HepG2 (cell line): ENCODE results near the gene MTUS2. TPM values are rescaled to one million over a fixed set of nuclear protein-coding genes. Genes with fewer than 3 reads are reported as not detected.

Source experiments
- ATAC-seq: fragments of 200-7000 bp; cut with Tn5 transposase; 3 replicates; pipeline ENCODE4 v1.9.1; 2020; ENCODE audit warnings: mild to moderate bottlenecking, moderate library complexity
- BruUV-seq: library from RNA; stranded (reverse); fragments of 400-500 nt; replicated peaks from 2 replicates; lab custom pipeline; 2021; lab: Mats Ljungman, UMichigan
- CTCF ChIA-PET: fragments of 300-600 bp; formaldehyde crosslinking; extraction: SDS; loops from one replicate; lab custom pipeline; 2021; ENCODE audit warnings: low total read pairs, inconsistent platforms, low intra/inter-chr PET ratio; lab: Yijun Ruan, JAX
- POLR2A ChIA-PET: fragments of 350-600 bp; sonication (Branson Sonifier 250); formaldehyde crosslinking; loops from one replicate; lab custom pipeline; 2020; ENCODE audit warnings: antibody characterized with exemption, inconsistent platforms; lab: Yijun Ruan, JAX
- DNase-seq: peaks from one replicate; pipeline ENCODE4 v3.0.0-alpha.2; 2015; ENCODE audit warnings: low spot score
- FAIRE-seq: peaks from 3 replicates; lab custom pipeline; 2011; peaks lifted over from hg19 to GRCh38; lab: Jason Lieb, UNC
- H2AFZ ChIP-seq: one replicate; pipeline ENCODE4 v1.6.1; 2011; ENCODE audit warnings: low read length, inconsistent platforms
- H3K27ac ChIP-seq: fragments of 300-600 bp; 3 replicates; pipeline ENCODE4 v1.8.0; 2011; ENCODE audit warnings: mixed run types, mild to moderate bottlenecking, mixed read lengths, low read length, inconsistent platforms; ENCODE audit not compliant: insufficient read depth; ENCODE audit errors: extremely low read length
- H3K27me3 ChIP-seq, 2 experiments: fragments of 200-600 bp in 1 of 2; 2 replicates in 1 of 2; 3 replicates in 1 of 2; pipeline versions ENCODE4 v1.6.0 to v1.8.0; 2011; ENCODE audit warnings: low read length in 2 of 2, mild to moderate bottlenecking in 2 of 2, moderate library complexity in 2 of 2, inconsistent platforms in 1 of 2; ENCODE audit not compliant: insufficient read depth in 2 of 2, control insufficient read depth in 1 of 2
- H3K36me3 ChIP-seq, 2 experiments: fragments of 200-600 bp in 1 of 2; replicated peaks in 1 of 2; 2 replicates in 1 of 2; 3 replicates in 1 of 2; pipeline versions ENCODE4 v1.5.1 to v1.8.0; 2011; ENCODE audit warnings: low read length in 2 of 2, inconsistent platforms in 1 of 2; ENCODE audit not compliant: insufficient read depth in 2 of 2, control insufficient read depth in 1 of 2
- H3K4me1 ChIP-seq: 2 replicates; pipeline ENCODE4 v1.5.1; 2012; ENCODE audit warnings: low read length, inconsistent platforms; ENCODE audit not compliant: insufficient read depth
- H3K4me2 ChIP-seq: 2 replicates; pipeline ENCODE4 v1.6.0; 2011; ENCODE audit warnings: low read depth, low read length, inconsistent platforms
- H3K4me3 ChIP-seq, 3 experiments: fragments of 200-600 bp in 1 of 3; sonication (generic), shearing (Covaris generic) in 1 of 3; replicated peaks in 1 of 3; 2 replicates each; pipeline ENCODE4 v1.5.1; 2011 to 2016; ENCODE audit warnings: low read length in 3 of 3, inconsistent platforms in 2 of 3, low read depth in 2 of 3, mild to moderate bottlenecking in 2 of 3, control low read depth in 1 of 3, mixed read lengths in 1 of 3; ENCODE audit not compliant: insufficient read depth in 1 of 3
- H3K79me2 ChIP-seq: one replicate; pipeline ENCODE4 v1.6.1; 2011; ENCODE audit warnings: low read length, inconsistent platforms; ENCODE audit not compliant: insufficient read depth
- H3K9ac ChIP-seq: 2 replicates; pipeline ENCODE4 v1.6.0; 2011; ENCODE audit warnings: mild to moderate bottlenecking, low read depth, low read length, inconsistent platforms; ENCODE audit not compliant: insufficient read depth
- H3K9me3 ChIP-seq: 2 replicates; pipeline ENCODE4 v1.5.1; 2012; ENCODE audit warnings: mild to moderate bottlenecking, low read length
- H4K20me1 ChIP-seq: 2 replicates; pipeline ENCODE4 v1.6.0; 2011; ENCODE audit warnings: inconsistent platforms, mild to moderate bottlenecking, low read length, moderate library complexity; ENCODE audit not compliant: insufficient read depth
- ELF3 ChIP-seq: IDR thresholded peaks from 2 replicates; pipeline ENCODE4 v1.6.1; 2016; ENCODE audit warnings: missing genetic modification reagents, missing compliant biosample characterization
- GRHL1 ChIP-seq: sonication (generic); formaldehyde crosslinking; conservative IDR thresholded peaks from 2 replicates; pipeline ENCODE4 v1.8.0; 2022; ENCODE audit warnings: missing genetic modification reagents
- KDM1A ChIP-seq: IDR thresholded peaks from 2 replicates; pipeline ENCODE4 v1.6.1; 2016; ENCODE audit warnings: missing compliant biosample characterization
- MED13 ChIP-seq: sonication (generic); formaldehyde crosslinking; IDR thresholded peaks from 2 replicates; pipeline ENCODE4 v1.5.0; 2020; ENCODE audit warnings: missing genetic modification reagents
- MIER2 ChIP-seq: IDR thresholded peaks from 2 replicates; pipeline ENCODE4 v1.6.1; 2016; ENCODE audit warnings: missing biosample characterization, missing genetic modification reagents
- RBAK ChIP-seq: sonication (generic); formaldehyde crosslinking; IDR thresholded peaks from 2 replicates; pipeline ENCODE4 v1.5.1; 2020; ENCODE audit warnings: mild to moderate bottlenecking, missing genetic modification reagents
- SETDB1 ChIP-seq: sonication (generic); formaldehyde crosslinking; IDR thresholded peaks from 2 replicates; pipeline ENCODE4 v1.5.1; 2020; ENCODE audit warnings: missing genetic modification reagents, mild to moderate bottlenecking, borderline replicate concordance
- TCF7 ChIP-seq: sonication (generic); IDR thresholded peaks from 2 replicates; pipeline ENCODE4 v1.6.1; 2016; ENCODE audit warnings: antibody characterized with exemption, low read depth
- TP53 ChIP-seq: sonication (generic); formaldehyde crosslinking; conservative IDR thresholded peaks from 2 replicates; pipeline ENCODE4 v1.4.0; 2020; ENCODE audit warnings: missing genetic modification reagents
- ZBTB37 ChIP-seq: sonication (generic); formaldehyde crosslinking; IDR thresholded peaks from 2 replicates; pipeline ENCODE4 v1.4.0; 2020; ENCODE audit warnings: mild to moderate bottlenecking, missing genetic modification reagents
- ZNF30 ChIP-seq: sonication (generic); formaldehyde crosslinking; IDR thresholded peaks from 2 replicates; pipeline ENCODE4 v1.5.0; 2020; ENCODE audit warnings: mild to moderate bottlenecking, missing genetic modification reagents
- ZNF362 ChIP-seq: sonication (generic); formaldehyde crosslinking; IDR thresholded peaks from 2 replicates; pipeline ENCODE4 v1.4.0; 2020; ENCODE audit warnings: missing genetic modification reagents, mild to moderate bottlenecking, borderline replicate concordance
- ZNF468 ChIP-seq: sonication (generic); formaldehyde crosslinking; IDR thresholded peaks from 2 replicates; pipeline ENCODE4 v1.8.0; 2022; ENCODE audit warnings: mild to moderate bottlenecking, moderate library complexity, missing genetic modification reagents
- ZNF615 ChIP-seq: sonication (generic); formaldehyde crosslinking; IDR thresholded peaks from 2 replicates; pipeline ENCODE4 v1.5.0; 2020; ENCODE audit warnings: mild to moderate bottlenecking, missing genetic modification reagents, borderline replicate concordance
- ZNF670 ChIP-seq: sonication (generic); formaldehyde crosslinking; IDR thresholded peaks from 2 replicates; pipeline ENCODE4 v1.8.0; 2022; ENCODE audit warnings: mild to moderate bottlenecking, missing genetic modification reagents, borderline replicate concordance
- ZNF770 ChIP-seq: sonication (generic); formaldehyde crosslinking; IDR thresholded peaks from 2 replicates; pipeline ENCODE4 v1.5.0; 2020; ENCODE audit warnings: mild to moderate bottlenecking, missing genetic modification reagents
- WGBS: methylation state at CpG from one replicate; pipeline ENCODE4 v1.1.6; 2017; ENCODE audit warnings: low lambda C conversion rate; 5-methylcytosine and 5-hydroxymethylcytosine counted together
- in situ Hi-C: cut with HindIII; loops from 2 replicates; pipeline ENCODE4 v1.10.0; 2017; ENCODE audit warnings: low pct_unique_long_range_greater_than_20kb; ENCODE audit not compliant: extremely low pct_ligation_motif_present
- intact Hi-C: fragments of 100-400 bp; cut with micrococcal nuclease; formaldehyde crosslinking; loops from one replicate; pipeline ENCODE4 v1.10.0; 2022; ENCODE audit not compliant: unreplicated experiment
- polyA plus RNA-seq, 8 experiments: library from polyadenylated mRNA; depleted of rRNA in 3 of 8; stranded (reverse) in 7 of 8; unstranded in 1 of 8; fragments of >200 nt; fragmentation: Illumina TruSeq in 4 of 8; extraction: Trizol in 4 of 8; gene quantifications; 2 replicates each; pipeline versions ENCODE4 v1.2.1 to v1.2.3, GENCODE V29; 2011 to 2016; ENCODE audit warnings: low read depth in 4 of 8, missing spikeins in 1 of 8, mixed read lengths in 1 of 8; ENCODE audit not compliant: insufficient read depth in 1 of 8
- total RNA-seq, 5 experiments: library from RNA; depleted of rRNA; stranded (reverse); fragments of >200 nt; fragmentation: Illumina TruSeq; extraction: Trizol; gene quantifications; 2 replicates each; pipeline ENCODE4 v1.2.3, GENCODE V29; 2016; ENCODE audit warnings: low read depth in 1 of 5

Gene MTUS2
- total and polyA plus RNA-seq, 2 of the 13 experiments (the other 11 are each of a cell fraction or from before 2014, with no cell fraction given) = not detected

GRCh38 chr13:28885181-28885580 lies 65.0 kb downstream of the MTUS2 start:
- CTCF ChIA-PET = no interaction called here
- Histone ChIP-seq H3K4me3 (no peak overlapping the region), H3K9ac (no peak overlapping the region), H3K27ac (no peak overlapping the region), H3K4me2 (no peak overlapping the region), H4K20me1 (no peaks in the 10 kb centered on the region), H3K79me2 (no peaks in the 10 kb centered on the region), H2AFZ (no peak overlapping the region), H3K36me3 (no peaks in the 10 kb centered on the region), H3K9me3 (peaks cover 87% of the 10 kb centered on the region), H3K27me3 (no peaks in the 10 kb centered on the region), H3K4me1 (no peaks in the 10 kb centered on the region)
- no peak for DNase-seq
- POLR2A ChIA-PET = no interaction called here
- no peak for TF ChIP-seq ZBTB37 (CRISPR knock-in tag)
- no peak for TF ChIP-seq MIER2
- TF ChIP-seq RBAK (CRISPR knock-in tag) = no peak
- TF ChIP-seq ZNF30 (CRISPR knock-in tag) = no peak
- TF ChIP-seq TP53 = no peak
- TF ChIP-seq GRHL1 (CRISPR knock-in tag) = no peak
- TF ChIP-seq MED13 (CRISPR knock-in tag) = no peak
- TF ChIP-seq ZNF615 (CRISPR knock-in tag) = no peak
- TF ChIP-seq ZNF670 (CRISPR knock-in tag) = no peak
- no peak for TF ChIP-seq ELF3 (CRISPR knock-in tag)
- no peak for TF ChIP-seq ZNF468 (CRISPR knock-in tag)
- no peak for TF ChIP-seq ZNF770 (CRISPR knock-in tag)
- no peak for TF ChIP-seq TCF7
- no peak for TF ChIP-seq SETDB1 (CRISPR knock-in tag)
- TF ChIP-seq ZNF362 (CRISPR knock-in tag) = no peak
- no peak for TF ChIP-seq KDM1A (CRISPR knock-in tag)
- no peak for ATAC-seq
- in situ Hi-C loops = no loop called here
- intact Hi-C loops = no loop called here
- 0% methylated on average over 4 of the region's 4 CpGs for WGBS
- no peak for FAIRE-seq
- BruUV-seq = no TSS peak
